BJ (cell line): ENCODE results near the gene UBASH3B. TPM values are rescaled to one million over a fixed set of nuclear protein-coding genes. Genes with fewer than 3 reads are reported as not detected.

Experiments
- CTCF ChIA-PET: fragments of 350-600 bp; formaldehyde crosslinking; extraction: SDS; loops from one replicate; lab custom pipeline; 2021; ENCODE audit warnings: antibody characterized with exemption, inconsistent platforms; lab: Yijun Ruan, JAX
- POLR2A ChIA-PET: fragments of 300-600 bp; sonication (Branson Sonifier 250); formaldehyde crosslinking; extraction: SDS; loops from one replicate; lab custom pipeline; 2021; ENCODE audit warnings: antibody characterized with exemption; lab: Charles Lee
- DNase-seq: peaks from one replicate; pipeline ENCODE4 v3.0.0-alpha.2; 2011; ENCODE audit warnings: low read depth
- H3K27me3 ChIP-seq: 2 replicates; pipeline ENCODE4 v1.6.0; 2011; ENCODE audit warnings: low read length; ENCODE audit not compliant: control insufficient read depth, insufficient read depth
- H3K36me3 ChIP-seq: 2 replicates; pipeline ENCODE4 v1.5.1; 2011; ENCODE audit warnings: low read length; ENCODE audit not compliant: control insufficient read depth, insufficient read depth
- H3K4me3 ChIP-seq: 2 replicates; pipeline ENCODE4 v1.5.1; 2011; ENCODE audit warnings: low read depth, mild to moderate bottlenecking, control low read depth, low read length
- CTCF ChIP-seq: IDR thresholded peaks from 2 replicates; pipeline ENCODE4 v1.5.1; 2011; ENCODE audit warnings: low read depth, mild to moderate bottlenecking, control low read depth, inconsistent platforms, low read length, moderate library complexity; ENCODE audit not compliant: insufficient read depth
- polyA plus RNA-seq: library from polyadenylated mRNA; depleted of rRNA; stranded (reverse); fragments of >200 nt; gene quantifications from 2 replicates; pipeline ENCODE4 v1.2.3, GENCODE V29; 2011

UBASH3B gene
- polyA plus RNA-seq, 1 experiment, result 28.4 TPM

GRCh38 chr11:122773781-122774266, 118.3 kb downstream of the UBASH3B start:
- no peak for TF ChIP-seq CTCF
- ChIA-PET CTCF (interaction anchor here (0.6 to 0.8 kb wide), 2 partner anchors 15 to 114 kb away, joined by 3 read pairs; no protein-coding TSS in a partner anchor), POLR2A (no interaction called here)
- no peaks in the 10 kb centered on the region for H3K36me3 ChIP-seq
- no peak overlapping the region for H3K4me3 ChIP-seq
- no peaks in the 10 kb centered on the region for H3K27me3 ChIP-seq
- no peak for DNase-seq

DNA sequence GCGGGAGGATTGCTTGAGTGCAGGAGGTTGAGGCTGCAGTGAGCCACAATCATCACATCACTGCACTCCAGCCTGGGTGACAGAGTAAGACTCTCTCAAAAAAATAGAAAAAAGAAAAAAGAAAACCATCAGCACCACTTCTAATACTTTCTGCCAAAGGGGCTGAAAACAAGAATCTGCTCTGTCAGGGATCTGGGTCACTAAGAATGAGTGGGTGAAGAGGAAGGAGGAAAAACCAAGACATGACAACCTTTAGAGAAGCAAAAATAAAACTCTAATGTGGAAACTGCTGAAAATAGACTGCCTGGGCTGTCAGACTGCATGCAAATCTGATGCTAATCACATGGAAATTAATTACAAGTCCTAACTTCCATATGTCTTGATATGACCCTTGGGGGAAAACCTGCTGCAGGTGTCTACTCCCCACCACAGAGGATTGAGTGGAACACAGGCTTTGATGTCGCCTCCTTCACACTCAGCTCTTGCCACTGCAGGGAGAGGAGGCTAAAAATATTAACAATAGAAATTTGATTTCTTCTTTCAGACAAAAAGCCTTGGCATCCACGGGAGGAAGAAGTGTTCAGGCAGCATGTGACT, 120.3 kb downstream of the UBASH3B start:
- ChIA-PET POLR2A (no interaction called here), CTCF (interaction anchor here (1.0 kb wide), 2 partner anchors 36 to 142 kb away, joined by 3 read pairs; no protein-coding TSS in a partner anchor)
- no peak for DNase-seq
- Histone ChIP-seq H3K36me3 (peaks cover 1% of the 10 kb centered on the region), H3K27me3 (no peaks in the 10 kb centered on the region), H3K4me3 (no peak overlapping the region)
- TF ChIP-seq CTCF, result no peak

- TF ChIP-seq CTCF, result no peak
- Histone ChIP-seq H3K27me3 (no peaks in the 10 kb centered on the region), H3K36me3 (peaks cover 1% of the 10 kb centered on the region), H3K4me3 (no peak overlapping the region)
- ChIA-PET CTCF (interaction anchor here (1.0 to 2.3 kb wide), 2 partner anchors 77 to 143 kb away, joined by 3 to 5 read pairs; no protein-coding TSS in a partner anchor), POLR2A (no interaction called here)
- DNase-seq, result no peak
Observed at GRCh38 chr11:122776546-122776945, 121.0 kb downstream of the UBASH3B start.

DNA sequence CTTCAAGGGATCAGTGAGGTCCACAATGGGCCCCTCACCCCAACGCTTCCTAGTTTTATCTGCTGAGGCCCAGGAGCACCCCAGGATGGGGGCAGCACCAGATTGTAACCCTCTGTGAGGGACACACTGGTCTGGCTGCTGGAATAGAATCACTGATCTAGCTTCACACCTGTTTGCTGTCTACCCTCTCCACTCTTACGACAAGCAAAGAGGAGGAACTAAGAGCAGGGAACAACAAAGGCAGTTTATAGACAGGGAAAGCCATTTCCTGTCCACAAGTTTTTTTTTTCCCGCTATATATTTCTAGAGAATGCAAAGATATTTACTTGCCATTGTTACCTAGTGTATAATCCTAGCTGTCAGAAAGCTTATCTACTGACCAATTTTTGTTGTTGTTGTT, 121.8 kb downstream of the UBASH3B start:
- no peaks in the 10 kb centered on the region for H3K27me3 ChIP-seq
- CTCF ChIA-PET, result interaction anchor here (1.2 to 2.3 kb wide), 2 partner anchors 77 to 243 kb away, joined by 3 to 5 read pairs; no protein-coding TSS in a partner anchor
- TF ChIP-seq CTCF, result no peak
- peaks cover 1% of the 10 kb centered on the region for H3K36me3 ChIP-seq
- POLR2A ChIA-PET, result no interaction called here
- DNase-seq, result no peak
- no peak overlapping the region for H3K4me3 ChIP-seq

DNA sequence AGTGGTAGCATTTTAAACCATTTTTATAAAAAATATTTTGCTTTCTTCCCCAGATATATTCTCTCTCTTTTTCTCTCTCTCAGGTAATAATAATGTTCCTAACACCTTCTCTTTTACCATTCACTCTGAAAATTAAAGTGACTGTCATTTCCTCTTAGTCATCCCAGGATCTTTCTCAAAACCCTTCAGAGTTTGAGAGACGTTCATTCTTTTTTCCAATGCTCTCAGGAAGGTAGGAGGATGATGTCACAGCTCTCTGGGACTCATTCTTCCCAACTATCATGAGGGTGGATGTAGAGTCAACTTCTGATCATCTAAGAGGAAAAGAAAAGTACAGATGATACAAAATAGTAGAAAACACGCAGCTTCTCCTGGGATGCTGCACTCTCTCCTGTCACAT, 122.6 kb downstream of the UBASH3B start:
- H3K4me3 ChIP-seq, result no peak overlapping the region
- POLR2A ChIA-PET, result interaction anchor here (0.7 kb wide), 1 partner anchor 29 kb away, joined by 3 read pairs; no protein-coding TSS in a partner anchor
- no peak for DNase-seq
- CTCF ChIA-PET, result interaction anchor here (1.2 to 2.3 kb wide), 3 partner anchors 76 to 242 kb away, joined by 3 to 6 read pairs (median 5); no protein-coding TSS in a partner anchor
- H3K36me3 ChIP-seq, result peaks cover 3% of the 10 kb centered on the region
- TF ChIP-seq CTCF, result no peak
- H3K27me3 ChIP-seq, result no peaks in the 10 kb centered on the region
